Pancreas (tissue), 10 donors: ENCODE results near the gene LRCOL1. TPM values are rescaled to one million over a fixed set of nuclear protein-coding genes. Genes with fewer than 3 reads are reported as not detected.

Experiments
- ATAC-seq, 4 donors: fragments of 200-7000 bp; cut with Tn5 transposase; one replicate each; pipeline versions ENCODE4 v1.8.0 to v1.9.1; 2020; ENCODE audit warnings: mild to moderate bottlenecking in 4 of 4, moderate library complexity in 4 of 4
- DNase-seq, 6 donors: peaks; one replicate each; pipeline ENCODE4 v3.0.0-alpha.2; 2020
- FAIRE-seq: peaks from 2 replicates; lab custom pipeline; 2012; peaks lifted over from hg19 to GRCh38; lab: Jason Lieb, UNC
- H3K27ac ChIP-seq, 4 donors: fragments of 200-600 bp; sonication (generic); 1 replicate in 3 of 4; 2 replicates in 1 of 4; pipeline versions ENCODE4 v1.5.0 to v1.8.0; 2020
- H3K27me3 ChIP-seq, 4 donors: fragments of 200-600 bp; one replicate each; pipeline ENCODE4 v1.8.0; 2021
- H3K36me3 ChIP-seq, 3 donors: fragments of 200-600 bp; sonication (generic) in 1 of 3; one replicate each; pipeline versions ENCODE4 v1.5.0 to v1.8.0; 2020 to 2021
- H3K4me1 ChIP-seq, 3 donors: fragments of 200-600 bp; one replicate each; pipeline ENCODE4 v1.8.0; 2021
- H3K4me3 ChIP-seq, 4 donors: fragments of 200-600 bp; sonication (generic) in 2 of 4; one replicate each; pipeline versions ENCODE4 v1.5.0 to v1.8.0; 2020 to 2021
- H3K9me3 ChIP-seq, 4 donors: fragments of 200-600 bp; one replicate each; pipeline ENCODE4 v1.8.0; 2021
- WGBS, 2 donors: extraction: QIAGEN DNeasy Blood & Tissue Kit; methylation state at CpG; one replicate each; pipeline ENCODE4 v1.1.7; 2013; 5-methylcytosine and 5-hydroxymethylcytosine counted together
- intact Hi-C, 3 donors: fragments of 100-400 bp; cut with DNase I; formaldehyde crosslinking; loops; one replicate each; pipeline versions ENCODE4 v1.11.1 to v1.14.2; 2022
- polyA plus RNA-seq, 2 donors: library from polyadenylated mRNA; stranded (reverse); fragments of 200-250 nt; gene quantifications; one replicate each; pipeline ENCODE4 v1.2.3, GENCODE V29; 2013
- total RNA-seq, 6 donors: library from RNA; stranded (reverse); fragmentation: NEBNext Ultra II Directional in 4 of 6; extraction: Animal tissue kit (Norgen Biotek cat#: 25700) in 4 of 6; gene quantifications; one replicate each; pipeline versions ENCODE4 v1.2.1 to v1.2.4, GENCODE V29; 2021 to 2023
- TF ChIP-seq, protein P1 (sequence below), 4 donors: fragments of 200-600 bp; sonication (generic) in 3 of 4; IDR thresholded peaks; one replicate each; pipeline versions ENCODE4 v1.5.0 to v1.8.0; 2021; ENCODE audit warnings: antibody characterized with exemption in 4 of 4
- donor health status: healthy with polysubstance abuse.
- donor health status: DM: no; HTN: no; CAD: no; lungs with moderate emphysema.
- donor health status: DM: no; HTN: no; CAD: no.
- donor health status: control.
- donor health status: control.
- donor health status: Bipolar disorder and iron deficiency.
- donor health status: DM: yes; HTN: yes; CAD: no.
- donor health status: DM: no; HTN: no; CAD: no.
- donor health status: DM: no; HTN: no; CAD: no.
- donor health status: DM: yes; HTN: yes; CAD: no.

LRCOL1 gene
- total and polyA plus RNA-seq, 8 donors: 0.21 TPM; not detected in 7

DNA sequence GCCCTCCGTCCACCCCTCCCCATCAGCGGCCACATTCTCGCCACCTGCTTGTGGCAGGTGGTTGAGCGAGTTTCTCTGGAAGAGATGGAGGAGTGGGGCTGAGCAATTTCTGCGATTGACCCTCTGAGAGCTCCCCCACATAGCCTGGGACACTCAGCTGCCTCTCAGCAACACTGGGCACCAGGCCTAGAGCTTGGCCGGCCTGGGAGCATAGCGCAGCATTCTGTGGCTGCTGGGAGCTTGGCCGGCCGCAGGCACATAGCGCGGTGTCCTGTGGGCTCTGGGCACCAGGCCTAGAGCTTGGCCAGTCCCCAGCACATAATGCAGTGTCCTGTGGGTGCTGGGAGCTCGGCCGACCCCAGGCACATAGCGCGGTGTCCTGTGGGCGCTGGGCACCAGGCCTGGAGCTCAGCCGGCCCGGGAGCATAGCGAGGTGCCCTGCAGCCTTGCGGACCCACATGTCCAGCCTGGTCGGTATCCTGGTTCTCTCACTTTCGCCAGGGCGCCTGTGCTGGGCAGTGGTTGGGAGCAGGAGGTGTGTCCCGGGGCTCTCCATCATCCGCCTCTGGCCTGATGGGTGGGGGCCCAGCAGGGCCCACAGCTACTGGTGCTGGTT is 43.8 kb downstream of the LRCOL1 start:
- Histone ChIP-seq H3K27me3 (no peaks in the 10 kb centered on the region), H3K9me3 (no peaks in the 10 kb centered on the region), H3K4me1 (peaks cover 0 to 2% (median 0%) of the 10 kb centered on the region in 3 donors), H3K27ac (no peak overlapping the region), H3K4me3 (no peak overlapping the region), H3K36me3 (peaks cover 0 to 5% (median 0%) of the 10 kb centered on the region in 3 donors)
- DNase-seq (no peak), ATAC-seq (no peak), FAIRE-seq (no peak)
- 91 to 92% methylated on average over 25 of the region's 25 CpGs for WGBS, 2 donors
- TF ChIP-seq, protein P1, sequence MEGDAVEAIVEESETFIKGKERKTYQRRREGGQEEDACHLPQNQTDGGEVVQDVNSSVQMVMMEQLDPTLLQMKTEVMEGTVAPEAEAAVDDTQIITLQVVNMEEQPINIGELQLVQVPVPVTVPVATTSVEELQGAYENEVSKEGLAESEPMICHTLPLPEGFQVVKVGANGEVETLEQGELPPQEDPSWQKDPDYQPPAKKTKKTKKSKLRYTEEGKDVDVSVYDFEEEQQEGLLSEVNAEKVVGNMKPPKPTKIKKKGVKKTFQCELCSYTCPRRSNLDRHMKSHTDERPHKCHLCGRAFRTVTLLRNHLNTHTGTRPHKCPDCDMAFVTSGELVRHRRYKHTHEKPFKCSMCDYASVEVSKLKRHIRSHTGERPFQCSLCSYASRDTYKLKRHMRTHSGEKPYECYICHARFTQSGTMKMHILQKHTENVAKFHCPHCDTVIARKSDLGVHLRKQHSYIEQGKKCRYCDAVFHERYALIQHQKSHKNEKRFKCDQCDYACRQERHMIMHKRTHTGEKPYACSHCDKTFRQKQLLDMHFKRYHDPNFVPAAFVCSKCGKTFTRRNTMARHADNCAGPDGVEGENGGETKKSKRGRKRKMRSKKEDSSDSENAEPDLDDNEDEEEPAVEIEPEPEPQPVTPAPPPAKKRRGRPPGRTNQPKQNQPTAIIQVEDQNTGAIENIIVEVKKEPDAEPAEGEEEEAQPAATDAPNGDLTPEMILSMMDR (IDR thresholded peaks at IDR 0.05): no peak
- intact Hi-C loops: no loop called here

DNA sequence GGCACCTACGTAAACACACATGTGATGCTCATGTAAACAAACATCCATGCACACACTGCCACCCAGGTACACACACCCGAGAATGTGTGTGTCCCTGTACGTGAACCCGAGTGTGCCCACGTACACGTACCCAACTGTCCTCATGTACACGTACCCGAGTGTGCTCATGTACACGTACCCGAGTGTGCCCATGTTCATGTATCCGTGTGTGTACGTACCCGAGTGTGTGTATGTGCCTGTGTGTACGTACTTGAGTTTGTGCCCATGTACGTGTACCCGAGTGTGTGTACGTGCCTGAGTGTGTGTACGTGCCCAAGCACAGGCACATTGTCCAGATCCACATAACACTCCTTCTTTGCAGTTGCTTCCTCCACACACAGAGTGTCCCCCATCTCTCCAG is 45.0 kb downstream of the LRCOL1 start:
- H3K9me3 ChIP-seq: no peaks in the 10 kb centered on the region
- intact Hi-C loops: no loop called here
- H3K4me1 ChIP-seq: peaks cover 0 to 7% (median 5%) of the 10 kb centered on the region in 3 donors
- WGBS, 2 donors: 93 to 95% methylated on average over 18 of the region's 18 CpGs
- H3K27ac ChIP-seq: no peak overlapping the region
- H3K27me3 ChIP-seq: no peaks in the 10 kb centered on the region
- TF ChIP-seq, protein P1 (IDR thresholded peaks at IDR 0.05): no peak
- H3K4me3 ChIP-seq: no peak overlapping the region
- H3K36me3 ChIP-seq: peaks cover 0 to 5% (median 0%) of the 10 kb centered on the region in 3 donors
- ATAC-seq (no peak), DNase-seq (no peak), FAIRE-seq (no peak)

DNA sequence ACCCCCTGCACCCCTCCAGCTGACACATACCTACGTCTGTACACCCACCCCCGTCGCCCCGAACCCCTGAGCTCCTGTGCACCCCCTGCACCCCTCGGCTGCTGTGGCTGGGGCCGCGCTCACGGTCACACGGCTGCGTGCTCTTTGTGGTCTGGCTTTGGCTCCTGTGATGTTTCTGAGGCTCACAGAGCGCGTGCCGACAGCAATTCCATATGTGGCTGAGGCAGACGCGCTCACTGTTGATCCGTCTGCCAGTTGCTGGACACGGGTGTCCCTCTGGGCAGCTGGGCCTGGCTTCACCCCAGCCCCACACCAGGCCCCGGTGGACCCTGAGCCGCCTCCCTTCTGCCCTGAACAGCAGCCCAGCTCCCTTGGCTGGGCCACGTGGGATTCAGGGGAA is 46.5 kb downstream of the LRCOL1 start:
- no peak for DNase-seq
- Histone ChIP-seq H3K9me3 (no peaks in the 10 kb centered on the region), H3K27me3 (no peaks in the 10 kb centered on the region), H3K4me3 (no peak overlapping the region), H3K27ac (no peak overlapping the region), H3K36me3 (peaks cover 0 to 5% (median 0%) of the 10 kb centered on the region in 3 donors), H3K4me1 (peaks cover 0 to 7% (median 5%) of the 10 kb centered on the region in 3 donors)
- WGBS, 2 donors: 96 to 97% methylated on average over 20 of the region's 20 CpGs
- no peak for FAIRE-seq
- TF ChIP-seq, protein P1 (IDR thresholded peaks at IDR 0.05): no peak
- ATAC-seq: no peak
- intact Hi-C loops: no loop called here

DNA sequence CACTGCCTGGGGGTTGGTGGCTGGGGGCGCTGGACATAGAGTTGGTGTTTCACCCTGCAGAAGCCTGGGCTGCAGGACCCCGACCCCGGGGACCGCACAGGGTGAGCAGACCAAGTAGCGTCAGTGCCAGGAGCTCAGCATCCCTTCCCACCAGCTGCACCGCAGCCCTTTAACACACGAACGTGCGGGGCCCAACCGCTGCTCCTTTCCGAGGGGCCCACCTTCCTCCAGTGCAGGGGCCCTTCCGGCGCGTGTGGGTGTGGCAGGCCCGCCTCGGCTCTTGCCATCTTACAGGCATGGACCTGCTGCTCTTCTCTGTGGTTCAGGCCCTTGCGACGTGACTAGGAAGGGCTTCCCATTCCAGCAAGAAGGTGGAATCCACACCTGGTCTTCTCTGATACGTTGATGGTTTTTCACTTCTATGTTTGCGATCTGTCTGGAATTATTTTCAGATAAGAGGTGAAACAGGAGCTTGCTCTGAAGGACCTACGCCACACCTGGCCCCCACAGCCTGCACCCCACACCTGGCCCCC is 47.8 kb downstream of the LRCOL1 start:
- no peak overlapping the region for H3K27ac ChIP-seq
- ATAC-seq: no peak
- FAIRE-seq: no peak
- H3K36me3 ChIP-seq: peaks cover 0 to 5% (median 0%) of the 10 kb centered on the region in 3 donors
- TF ChIP-seq, protein P1 (IDR thresholded peaks at IDR 0.05): no peak
- H3K27me3 ChIP-seq: no peaks in the 10 kb centered on the region
- 79 to 87% methylated on average over 18 to 21 of the region's 21 CpGs for WGBS, 2 donors
- no peak overlapping the region for H3K4me3 ChIP-seq
- H3K4me1 ChIP-seq: peaks cover 0 to 7% (median 5%) of the 10 kb centered on the region in 3 donors
- no peaks in the 10 kb centered on the region for H3K9me3 ChIP-seq
- intact Hi-C loops: no loop called here
- DNase-seq: no peak
